Stomach smooth muscle (tissue), 2 donors: ENCODE measurements around the gene PGK2.
"Not testable (repeated sequence)": the region's sequence is repeated elsewhere in the genome, so short reads cannot be mapped to it uniquely, and the experiment has no call there.

ENCODE experiments used
- H3K27ac ChIP-seq: one replicate; pipeline ENCODE4 v1.7.0; 2013; ENCODE audit warnings: mild to moderate bottlenecking, low read length, inconsistent platforms
- H3K27me3 ChIP-seq, 2 donors: one replicate each; pipeline ENCODE4 v1.7.0; 2013; ENCODE audit warnings: low read length in 2 of 2; ENCODE audit not compliant: insufficient read depth in 2 of 2, control insufficient read depth in 1 of 2
- H3K36me3 ChIP-seq, 2 donors: one replicate each; pipeline ENCODE4 v1.7.0; 2013; ENCODE audit warnings: low read length in 2 of 2; ENCODE audit not compliant: control insufficient read depth in 2 of 2, insufficient read depth in 2 of 2
- H3K4me1 ChIP-seq: one replicate; pipeline ENCODE4 v1.7.0; 2013; ENCODE audit warnings: low read length; ENCODE audit not compliant: control insufficient read depth, insufficient read depth
- H3K4me3 ChIP-seq, 2 donors: one replicate each; pipeline ENCODE4 v1.7.0; 2013; ENCODE audit warnings: low read length in 2 of 2
- H3K9ac ChIP-seq, 2 donors: one replicate each; pipeline ENCODE4 v1.7.0; 2013; ENCODE audit warnings: low read length in 2 of 2, mild to moderate bottlenecking in 1 of 2
- H3K9me3 ChIP-seq, 2 donors: one replicate each; pipeline ENCODE4 v1.7.0; 2013; ENCODE audit warnings: low read length in 2 of 2; ENCODE audit not compliant: control insufficient read depth in 2 of 2
- donor health status: healthy.
- donor health status: Pancreatic carcinoma.

PGK2 gene

DNA sequence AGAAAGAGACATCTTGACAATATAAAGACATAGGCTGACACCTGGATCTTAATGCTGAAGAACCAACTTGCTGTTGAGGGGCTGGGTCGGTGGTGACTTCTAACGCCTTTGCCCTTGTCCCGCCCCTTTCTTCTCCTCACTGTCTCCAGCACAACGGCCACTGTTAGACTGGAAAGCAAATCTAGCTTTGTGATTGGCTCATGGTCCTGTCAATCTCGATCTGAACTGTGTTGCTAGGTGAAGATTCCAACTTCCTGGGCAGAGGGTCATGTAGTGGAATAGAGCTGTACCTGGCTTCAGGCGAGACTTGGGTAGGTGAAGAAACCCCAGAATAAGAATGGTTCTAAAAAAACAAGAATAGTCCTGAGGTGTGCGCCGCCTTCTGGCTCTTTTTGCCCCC is at the start of gene PGK2:
Gene PGK2, minus strand, starts transcription at position 110 of the 400 bp plus-strand sequence. Its CDS starts 98 bp downstream, at position 12.
- Histone ChIP-seq H3K9ac (no peak within 1 kb of the TSS), H3K4me1 (no peaks in the 10 kb centered on the region), H3K27ac (no peak within 1 kb of the TSS), H3K36me3 (no peaks in the 10 kb centered on the region), H3K4me3 (no peak within 1 kb of the TSS), H3K27me3 (no peaks in the 10 kb centered on the region), H3K9me3 (no peaks in the 10 kb centered on the region)

DNA sequence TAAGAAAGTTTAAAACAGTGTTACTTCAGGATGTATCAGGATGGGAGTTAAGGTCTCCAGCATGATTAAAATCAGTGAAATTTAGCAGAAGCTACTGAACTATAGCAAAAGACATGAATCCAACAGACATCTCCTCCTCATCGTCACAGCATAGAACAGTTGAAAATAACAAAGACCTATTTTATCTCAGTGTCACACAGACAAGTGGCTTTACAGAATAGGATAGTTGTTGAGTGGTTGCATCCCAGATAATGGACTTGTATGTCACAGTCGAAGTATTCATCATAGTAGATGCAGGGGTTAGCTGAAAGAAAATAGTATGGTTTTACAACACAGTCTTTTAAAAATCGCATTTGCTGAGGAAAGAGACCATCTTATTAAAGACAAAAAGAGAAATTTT is 48.1 kb upstream of the PGK2 start:
- H3K27ac ChIP-seq: no peak overlapping the region
- no peak overlapping the region for H3K4me3 ChIP-seq
- H3K9ac ChIP-seq: no peak overlapping the region

DNA sequence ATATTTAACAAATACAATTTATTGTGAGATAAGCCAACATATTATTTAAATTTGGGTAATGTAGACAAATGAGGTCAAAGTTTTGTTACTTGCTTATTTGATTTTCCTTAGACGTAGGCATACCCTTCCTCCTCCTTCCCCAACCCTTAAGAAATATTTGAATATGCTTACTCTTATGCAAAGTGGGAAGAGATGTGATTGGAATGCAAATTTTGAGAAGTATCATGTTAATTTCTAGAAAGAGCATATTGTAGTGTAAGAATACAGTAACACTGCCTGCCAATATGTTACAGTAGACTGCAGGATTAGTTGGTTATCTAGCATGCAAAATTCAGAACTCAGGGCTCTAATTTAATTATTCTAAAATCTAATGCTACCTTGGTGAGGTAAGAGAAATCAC is 46.3 kb upstream of the PGK2 start:
- no peaks in the 10 kb centered on the region for H3K36me3 ChIP-seq
- no peaks in the 10 kb centered on the region for H3K9me3 ChIP-seq
- no peaks in the 10 kb centered on the region for H3K4me1 ChIP-seq
- H3K27ac ChIP-seq: no peak overlapping the region
- H3K9ac ChIP-seq: no peak overlapping the region
- H3K27me3 ChIP-seq: no peaks in the 10 kb centered on the region
- H3K4me3 ChIP-seq: no peak overlapping the region

More for the DNA sequence above, 48.1 kb upstream of the PGK2 start:
- Histone ChIP-seq H3K9me3 (no peaks in the 10 kb centered on the region), H3K4me1 (no peaks in the 10 kb centered on the region), H3K36me3 (no peaks in the 10 kb centered on the region), H3K27me3 (no peaks in the 10 kb centered on the region)

DNA sequence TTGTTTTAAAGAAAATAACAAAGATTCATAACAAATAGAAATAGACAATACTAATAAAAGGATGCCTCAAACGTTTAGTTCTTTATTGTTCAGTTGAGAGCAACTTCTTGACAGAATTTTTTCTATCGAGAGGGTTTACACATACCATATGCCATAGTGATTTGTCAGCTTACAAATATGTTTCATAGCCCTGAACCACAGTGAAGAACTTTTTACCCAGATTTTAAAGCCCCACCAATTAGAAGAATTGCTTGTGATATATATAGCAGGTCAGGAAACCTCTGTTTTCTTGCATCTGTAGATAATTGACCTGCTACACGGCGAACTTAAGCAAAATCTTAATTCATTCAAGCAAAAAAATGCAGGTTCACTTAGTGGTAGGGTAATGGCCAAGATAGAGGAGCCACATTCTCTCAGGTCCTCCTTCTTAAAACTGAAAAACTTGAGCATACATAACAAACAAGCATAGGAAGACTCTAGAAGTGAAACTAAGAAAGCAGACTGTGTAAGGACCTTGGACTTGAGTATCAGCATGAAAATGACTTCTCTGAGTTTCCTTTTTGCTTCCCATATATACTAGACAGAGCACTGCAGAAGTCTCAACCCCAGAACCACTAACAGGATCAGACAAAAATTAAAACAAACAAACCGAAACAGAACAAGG is 39.8 kb upstream of the PGK2 start:
- H3K4me3 ChIP-seq: no peak overlapping the region
- no peaks in the 10 kb centered on the region for H3K27me3 ChIP-seq
- H3K9me3 ChIP-seq: no peaks in the 10 kb centered on the region
- H3K9ac ChIP-seq: no peak overlapping the region
- H3K27ac ChIP-seq: no peak overlapping the region
- no peaks in the 10 kb centered on the region for H3K4me1 ChIP-seq
- no peaks in the 10 kb centered on the region for H3K36me3 ChIP-seq

DNA sequence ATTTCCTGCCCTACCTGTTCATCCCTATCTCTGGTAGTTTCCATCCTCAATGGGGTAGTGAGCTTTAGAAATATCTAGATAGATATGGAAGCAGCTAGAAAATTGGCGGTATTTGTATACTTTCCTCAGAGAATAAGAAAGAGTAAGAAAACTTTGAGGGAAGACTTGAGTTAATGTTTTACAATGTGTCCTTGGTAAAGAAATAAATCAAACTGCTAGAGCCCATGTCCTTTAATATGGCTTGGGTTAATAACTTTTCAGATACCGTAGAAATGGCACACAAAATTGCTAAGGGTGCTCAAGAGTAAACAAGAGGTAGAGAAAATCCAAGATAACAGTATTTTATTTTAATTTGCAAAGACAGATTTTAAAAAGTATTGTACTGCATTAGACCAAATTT is 28.1 kb upstream of the PGK2 start:
- H3K27ac ChIP-seq: no peak overlapping the region

DNA sequence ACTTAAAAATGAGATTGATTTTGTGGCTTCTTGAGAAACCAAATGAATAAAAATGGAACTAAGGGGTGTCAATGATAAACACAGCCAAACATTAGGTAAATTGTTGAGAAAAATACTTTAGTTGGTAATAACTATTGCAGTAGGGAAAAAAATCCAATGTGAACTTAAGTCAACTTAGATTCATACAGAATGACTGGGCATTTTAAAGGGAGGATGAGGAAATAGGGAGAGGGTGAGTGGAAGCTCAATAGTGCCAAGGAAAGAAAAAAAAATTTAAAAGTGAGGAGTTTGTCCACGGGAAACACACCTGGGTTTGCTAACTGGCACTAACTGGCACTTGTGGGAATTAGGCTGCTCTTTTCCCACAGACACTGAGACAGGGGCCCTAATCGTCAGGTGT is 26.2 kb upstream of the PGK2 start:
- H3K4me1 ChIP-seq: no peaks in the 10 kb centered on the region
- no peaks in the 10 kb centered on the region for H3K36me3 ChIP-seq

More for the DNA sequence above, 28.1 kb upstream of the PGK2 start:
- Histone ChIP-seq H3K9me3 (no peaks in the 10 kb centered on the region), H3K4me3 (no peak overlapping the region), H3K36me3 (no peaks in the 10 kb centered on the region), H3K9ac (no peak overlapping the region), H3K27me3 (no peaks in the 10 kb centered on the region), H3K4me1 (no peaks in the 10 kb centered on the region)

DNA sequence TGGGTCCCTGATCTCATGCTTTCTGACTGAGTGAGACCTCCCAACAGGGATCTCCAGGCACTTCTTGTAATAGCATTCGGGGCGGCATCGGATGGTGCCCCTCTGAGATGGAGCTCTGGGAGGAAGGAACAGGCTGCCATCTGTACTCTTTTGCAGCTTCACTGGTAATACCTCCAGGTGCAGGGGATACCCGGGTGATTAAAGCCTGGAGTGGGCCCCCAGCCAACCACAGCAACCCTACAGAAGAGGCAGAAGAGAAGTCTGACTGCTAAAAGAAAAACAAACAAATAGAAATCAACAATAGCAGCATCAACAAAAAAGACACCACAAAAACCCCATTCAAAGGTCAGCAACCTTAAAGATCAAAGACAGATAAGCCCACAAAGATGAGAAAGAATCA is 19.1 kb upstream of the PGK2 start:
- no peak overlapping the region for H3K27ac ChIP-seq
- no peaks in the 10 kb centered on the region for H3K4me1 ChIP-seq
- H3K27me3 ChIP-seq: no peaks in the 10 kb centered on the region
- no peaks in the 10 kb centered on the region for H3K36me3 ChIP-seq
- no peak overlapping the region for H3K9ac ChIP-seq
- H3K4me3 ChIP-seq: no peak overlapping the region
- no peaks in the 10 kb centered on the region for H3K9me3 ChIP-seq

More for the DNA sequence above, 26.2 kb upstream of the PGK2 start:
- H3K27ac ChIP-seq: no peak overlapping the region
- no peak overlapping the region for H3K9ac ChIP-seq
- H3K4me3 ChIP-seq: no peak overlapping the region
- no peaks in the 10 kb centered on the region for H3K9me3 ChIP-seq
- no peaks in the 10 kb centered on the region for H3K27me3 ChIP-seq

DNA sequence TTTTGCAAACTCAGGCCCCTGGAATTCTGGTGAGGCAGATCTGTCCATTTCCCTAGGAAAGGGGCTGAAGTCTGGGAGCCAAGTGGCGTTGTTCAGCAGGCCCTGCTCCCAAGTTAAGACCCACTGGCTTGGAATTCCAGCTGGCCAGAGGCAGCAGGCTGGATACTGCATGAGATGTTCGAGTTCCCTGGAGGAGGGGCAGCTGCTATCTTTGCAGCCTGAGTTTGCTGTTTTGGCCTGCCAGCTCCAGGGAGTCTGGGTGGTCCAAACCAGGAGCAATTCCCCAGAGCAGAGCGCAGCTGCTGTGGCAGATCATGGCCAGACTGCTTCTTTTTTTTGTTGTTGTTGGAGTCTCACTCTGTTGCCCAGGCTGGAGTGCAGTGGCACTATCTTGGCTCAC is 18.2 kb upstream of the PGK2 start:
- H3K9me3 ChIP-seq: no peaks in the 10 kb centered on the region
- no peaks in the 10 kb centered on the region for H3K27me3 ChIP-seq
- H3K4me3 ChIP-seq: no peak overlapping the region
- no peak overlapping the region for H3K27ac ChIP-seq
- H3K36me3 ChIP-seq: no peaks in the 10 kb centered on the region
- H3K4me1 ChIP-seq: no peaks in the 10 kb centered on the region
- no peak overlapping the region for H3K9ac ChIP-seq

DNA sequence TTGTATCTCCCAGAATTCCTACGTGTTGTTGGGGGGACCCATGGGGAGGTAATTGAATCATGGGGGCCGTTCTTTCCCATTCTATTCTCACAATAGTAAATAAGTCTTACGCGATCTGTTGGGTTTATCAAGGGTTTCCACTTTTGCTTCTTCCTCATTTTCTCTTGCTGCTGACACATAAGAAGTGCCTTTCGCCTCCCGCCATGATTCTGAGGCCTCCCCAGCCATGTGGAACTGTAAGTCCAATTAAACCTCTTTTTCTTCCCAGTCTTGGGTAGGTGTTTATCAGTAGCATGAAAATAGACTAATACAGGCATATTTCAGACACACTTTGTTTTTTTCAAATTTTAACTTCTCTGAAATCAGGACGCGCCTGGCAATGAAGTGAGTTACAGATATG is 14.4 kb upstream of the PGK2 start:
- Histone ChIP-seq H3K4me1 (no peaks in the 10 kb centered on the region), H3K36me3 (no peaks in the 10 kb centered on the region), H3K4me3 (no peak overlapping the region), H3K27me3 (no peaks in the 10 kb centered on the region), H3K27ac (no peak overlapping the region), H3K9ac (no peak overlapping the region), H3K9me3 (no peaks in the 10 kb centered on the region)

DNA sequence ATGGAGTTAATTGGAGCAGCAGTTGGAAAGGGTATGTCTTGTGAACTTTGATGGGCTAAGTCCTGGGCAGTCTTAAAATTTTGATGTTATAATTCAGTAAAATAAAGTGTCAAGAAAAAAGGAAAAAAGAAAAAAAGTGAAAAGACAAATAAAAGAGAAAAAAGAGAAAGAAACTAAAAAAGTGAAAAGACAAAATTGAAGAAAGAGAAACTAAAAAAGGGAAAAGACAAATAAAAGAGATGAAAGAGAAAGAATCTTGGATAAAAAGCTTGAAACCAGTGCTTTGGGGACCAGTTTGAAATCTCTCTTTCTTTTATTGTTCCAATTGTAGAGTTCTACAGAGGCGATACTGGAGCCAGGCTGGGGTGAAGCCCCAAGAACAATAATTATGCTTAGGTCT is 12.0 kb upstream of the PGK2 start:
- H3K4me1 ChIP-seq: no peaks in the 10 kb centered on the region
- no peak overlapping the region for H3K4me3 ChIP-seq
- H3K27me3 ChIP-seq: no peaks in the 10 kb centered on the region

DNA sequence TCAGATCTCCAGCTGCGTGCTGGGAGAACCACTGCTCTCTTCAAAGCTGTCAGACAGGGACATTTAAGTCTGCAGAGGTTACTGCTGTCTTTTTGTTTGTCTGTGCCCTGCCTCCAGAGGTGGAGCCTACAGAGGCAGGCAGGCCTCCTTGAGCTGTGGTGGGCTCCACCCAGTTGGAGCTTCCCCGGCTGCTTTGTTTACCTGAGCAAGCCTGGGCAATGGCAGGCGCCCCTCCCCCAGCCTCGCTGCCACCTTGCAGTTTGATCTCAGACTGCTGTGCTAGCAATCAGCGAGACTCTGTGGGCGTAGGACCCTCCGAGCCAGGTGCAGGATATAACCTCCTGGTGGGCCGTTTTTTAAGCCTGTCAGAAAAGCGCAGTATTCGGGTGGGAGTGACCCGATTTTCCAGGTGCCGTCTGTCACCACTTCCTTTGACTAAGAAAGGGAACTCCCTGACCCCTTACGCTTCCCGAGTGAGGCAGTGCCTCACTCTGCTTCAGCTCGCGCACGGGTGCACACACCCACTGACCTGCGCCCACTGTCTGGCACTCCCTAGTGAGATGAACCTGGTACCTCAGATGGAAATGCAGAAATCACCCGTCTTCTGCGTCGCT is 9.9 kb upstream of the PGK2 start:
- H3K4me3 ChIP-seq, H3K27me3 ChIP-seq, H3K27ac ChIP-seq, H3K36me3 ChIP-seq, H3K9me3 ChIP-seq, H3K9ac ChIP-seq, H3K4me1 ChIP-seq: not testable (repeated sequence)

More for the DNA sequence above, 12.0 kb upstream of the PGK2 start:
- Histone ChIP-seq H3K36me3 (no peaks in the 10 kb centered on the region), H3K27ac (no peak overlapping the region), H3K9ac (no peak overlapping the region), H3K9me3 (no peaks in the 10 kb centered on the region)
